ENCODE data around the gene SENP8. TPM values are rescaled to one million over a fixed set of nuclear protein-coding genes. Genes with fewer than 3 reads are reported as not detected.

The SENP8 gene
- total and polyA plus RNA-seq, 2 of the 13 experiments (the other 11 are each of a cell fraction or from before 2014, with no cell fraction given), result 2.7 to 3.0 TPM

GRCh38 chr15:72184165-72184811 lies 66.1 kb downstream of the SENP8 start (continued):
- TF ChIP-seq SMARCE1 (IDR thresholded peaks at IDR 0.05; ENCODE audit: borderline replicate concordance), result no peak
- TF ChIP-seq ZBED4 (CRISPR knock-in tag; IDR thresholded peaks at IDR 0.05; ENCODE audit: borderline replicate concordance), result no peak
- TF ChIP-seq MYNN (CRISPR knock-in tag; IDR thresholded peaks at IDR 0.05; ENCODE audit: low read depth), result no peak
- TF ChIP-seq NPAS2 (CRISPR knock-in tag; IDR thresholded peaks at IDR 0.05; ENCODE audit: borderline replicate concordance), result no peak
- no peak for TF ChIP-seq GMEB1 (CRISPR knock-in tag; IDR thresholded peaks at IDR 0.05; ENCODE audit: borderline replicate concordance)
- TF ChIP-seq MTA1 (CRISPR knock-in tag; IDR thresholded peaks at IDR 0.05; ENCODE audit: borderline replicate concordance), result 0 out of 2 replicates have a peak, but pooled peaks have one; percentile 44
- TF ChIP-seq SSRP1 (CRISPR knock-in tag; IDR thresholded peaks at IDR 0.05), result no peak
- TF ChIP-seq MAFF (IDR thresholded peaks at IDR 0.05; ENCODE audit: low read depth, low read length), result no peak
- no peak for TF ChIP-seq ZNF691 (CRISPR knock-in tag; IDR thresholded peaks at IDR 0.05; ENCODE audit: borderline replicate concordance, low read depth)
- no peak for TF ChIP-seq NR0B2 (CRISPR knock-in tag; IDR thresholded peaks at IDR 0.05)
- TF ChIP-seq ZNF263 (CRISPR knock-in tag; IDR thresholded peaks at IDR 0.05), result no peak
- TF ChIP-seq NFYB (CRISPR knock-in tag; IDR thresholded peaks at IDR 0.05), result no peak
- TF ChIP-seq DR1 (CRISPR knock-in tag; IDR thresholded peaks at IDR 0.05), result no peak
- TF ChIP-seq HCFC1 (IDR thresholded peaks at IDR 0.05; ENCODE audit: low read depth, low read length), result no peak
- TF ChIP-seq ZBTB10 (CRISPR knock-in tag; IDR thresholded peaks at IDR 0.05; ENCODE audit: borderline replicate concordance), result no peak
- no peak for TF ChIP-seq ZNF430 (CRISPR knock-in tag; IDR thresholded peaks at IDR 0.05)
- TF ChIP-seq ZNF792 (CRISPR knock-in tag; IDR thresholded peaks at IDR 0.05), result no peak
- TF ChIP-seq ZNF776 (CRISPR knock-in tag; IDR thresholded peaks at IDR 0.05), result no peak
- no peak; the same call in 1 of the 2 replicates for TF ChIP-seq HDAC1 (CRISPR knock-in tag; IDR thresholded peaks at IDR 0.05)

Measured in HepG2 (cell line).